Endodermal cell (in vitro differentiated cells): Measurements from ENCODE around the gene ZNF211. TPM values are rescaled to one million over a fixed set of nuclear protein-coding genes. Genes with fewer than 3 reads are reported as not detected.

ENCODE experiments used
- DNase-seq: peaks from one replicate; pipeline ENCODE4 v3.0.0-alpha.2; 2017
- H3K27ac ChIP-seq: 2 replicates; pipeline ENCODE4 v1.5.1; 2013; ENCODE audit warnings: mild to moderate bottlenecking, low read depth, low read length, moderate library complexity
- H3K27me3 ChIP-seq: 2 replicates; pipeline ENCODE4 v1.6.1; 2013; ENCODE audit warnings: mild to moderate bottlenecking, low read length, moderate library complexity; ENCODE audit not compliant: insufficient read depth, control insufficient read depth, poor library complexity, severe bottlenecking
- H3K36me3 ChIP-seq: 2 replicates; pipeline ENCODE4 v1.7.0; 2013; ENCODE audit warnings: mild to moderate bottlenecking, low read length, moderate library complexity; ENCODE audit not compliant: control insufficient read depth, insufficient read depth
- H3K4me1 ChIP-seq: one replicate; pipeline ENCODE4 v1.7.0; 2013; ENCODE audit warnings: low read length; ENCODE audit not compliant: control insufficient read depth, insufficient read depth
- H3K4me3 ChIP-seq: 2 replicates; pipeline ENCODE4 v1.5.1; 2013; ENCODE audit warnings: mild to moderate bottlenecking, low read length, moderate library complexity
- H3K9ac ChIP-seq: 2 replicates; pipeline ENCODE4 v1.6.1; 2013; ENCODE audit warnings: mild to moderate bottlenecking, low read length, moderate library complexity; ENCODE audit not compliant: poor library complexity, severe bottlenecking; ENCODE audit errors: extremely low read depth
- H3K9me3 ChIP-seq: 2 replicates; pipeline ENCODE4 v1.6.1; 2013; ENCODE audit warnings: mild to moderate bottlenecking, low read length, moderate library complexity; ENCODE audit not compliant: control insufficient read depth
- H3K27ac Mint-ChIP-seq: 2 replicates; pipeline ENCODE4 v1.8.0; 2020; ENCODE audit warnings: mixed read lengths
- H3K27me3 Mint-ChIP-seq: 2 replicates; pipeline ENCODE4 v1.8.0; 2021; ENCODE audit warnings: mild to moderate bottlenecking, mixed read lengths; ENCODE audit not compliant: insufficient read depth
- H3K36me3 Mint-ChIP-seq: 2 replicates; pipeline ENCODE4 v1.8.0; 2020; ENCODE audit warnings: low read depth, mixed read lengths
- H3K4me1 Mint-ChIP-seq: 2 replicates; pipeline ENCODE4 v1.8.0; 2020; ENCODE audit warnings: mixed read lengths
- H3K4me3 Mint-ChIP-seq: 2 replicates; pipeline ENCODE4 v1.8.0; 2020; ENCODE audit warnings: mild to moderate bottlenecking, moderate library complexity, mixed read lengths
- H3K9me3 Mint-ChIP-seq: 2 replicates; pipeline ENCODE4 v1.8.0; 2020; ENCODE audit warnings: mild to moderate bottlenecking, mixed read lengths
- WGBS, 2 experiments: methylation state at CpG; one replicate each; pipeline versions ENCODE4 v1.1.5 to v1.1.7; 2013; ENCODE audit warnings: missing lambda C conversion rate in 2 of 2, mixed read lengths in 1 of 2; ENCODE audit not compliant: insufficient coverage in 1 of 2, insufficient read length in 1 of 2; 5-methylcytosine and 5-hydroxymethylcytosine counted together
- total RNA-seq, 2 donors: library from RNA; stranded (reverse); fragmentation: NEBNext Ultra II Directional in 1 of 2; extraction: Animal tissue kit (Norgen Biotek cat#: 25700) in 1 of 2; gene quantifications; 2 replicates in 1 of 2; 3 replicates in 1 of 2; pipeline ENCODE4 v1.2.1, GENCODE V29; 2021
- TF ChIP-seq, protein P1 (sequence below): fragments of 200-600 bp; sonication (generic); conservative IDR thresholded peaks from 2 replicates; pipeline ENCODE4 v1.5.0; 2021; ENCODE audit warnings: antibody characterized with exemption, mild to moderate bottlenecking

ZNF211 gene
- total RNA-seq, 2 donors from 2014 or later = 17.4 to 20.7 TPM

- Mint-ChIP-seq H3K36me3 (peaks cover 95% of the 10 kb centered on the region), H3K9me3 (peaks cover 96% of the 10 kb centered on the region), H3K4me1 (peaks cover 8% of the 10 kb centered on the region), H3K27me3 (no peaks in the 10 kb centered on the region), H3K4me3 (no peak overlapping the region), H3K27ac (no peak overlapping the region)
- Histone ChIP-seq H3K4me3 (peak overlapping the region; percentile 65), H3K9me3 (peaks cover 80% of the 10 kb centered on the region), H3K27me3 (no peaks in the 10 kb centered on the region), H3K27ac (no peak overlapping the region), H3K36me3 (peaks cover 83% of the 10 kb centered on the region), H3K9ac (no peak overlapping the region), H3K4me1 (no peaks in the 10 kb centered on the region)
- 95 to 99% methylated on average over 3 of the region's 3 CpGs for WGBS, 2 experiments
- DNase-seq = no peak
- TF ChIP-seq, protein P1, sequence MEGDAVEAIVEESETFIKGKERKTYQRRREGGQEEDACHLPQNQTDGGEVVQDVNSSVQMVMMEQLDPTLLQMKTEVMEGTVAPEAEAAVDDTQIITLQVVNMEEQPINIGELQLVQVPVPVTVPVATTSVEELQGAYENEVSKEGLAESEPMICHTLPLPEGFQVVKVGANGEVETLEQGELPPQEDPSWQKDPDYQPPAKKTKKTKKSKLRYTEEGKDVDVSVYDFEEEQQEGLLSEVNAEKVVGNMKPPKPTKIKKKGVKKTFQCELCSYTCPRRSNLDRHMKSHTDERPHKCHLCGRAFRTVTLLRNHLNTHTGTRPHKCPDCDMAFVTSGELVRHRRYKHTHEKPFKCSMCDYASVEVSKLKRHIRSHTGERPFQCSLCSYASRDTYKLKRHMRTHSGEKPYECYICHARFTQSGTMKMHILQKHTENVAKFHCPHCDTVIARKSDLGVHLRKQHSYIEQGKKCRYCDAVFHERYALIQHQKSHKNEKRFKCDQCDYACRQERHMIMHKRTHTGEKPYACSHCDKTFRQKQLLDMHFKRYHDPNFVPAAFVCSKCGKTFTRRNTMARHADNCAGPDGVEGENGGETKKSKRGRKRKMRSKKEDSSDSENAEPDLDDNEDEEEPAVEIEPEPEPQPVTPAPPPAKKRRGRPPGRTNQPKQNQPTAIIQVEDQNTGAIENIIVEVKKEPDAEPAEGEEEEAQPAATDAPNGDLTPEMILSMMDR = no peak
These were observed 53.8 kb downstream of the ZNF211 start for GRCh38 chr19:57686727-57687126.

- H3K27ac Mint-ChIP-seq = no peak overlapping the region
- TF ChIP-seq, protein P1 = no peak
- H3K36me3 Mint-ChIP-seq = peaks cover 88% of the 10 kb centered on the region
- peaks cover 89% of the 10 kb centered on the region for H3K9me3 Mint-ChIP-seq
- H3K27me3 Mint-ChIP-seq = no peaks in the 10 kb centered on the region
- peaks cover 5% of the 10 kb centered on the region for H3K4me1 Mint-ChIP-seq
- H3K4me3 ChIP-seq = peak overlapping the region; percentile 65
- H3K27ac ChIP-seq = no peak overlapping the region
- peaks cover 80% of the 10 kb centered on the region for H3K9me3 ChIP-seq
- no peaks in the 10 kb centered on the region for H3K4me1 ChIP-seq
- no peak for DNase-seq
- H3K4me3 Mint-ChIP-seq = no peak overlapping the region
- WGBS, 2 experiments = 95 to 97% methylated on average over 10 to 12 of the region's 12 CpGs
- peaks cover 83% of the 10 kb centered on the region for H3K36me3 ChIP-seq
- no peaks in the 10 kb centered on the region for H3K27me3 ChIP-seq
- H3K9ac ChIP-seq = no peak overlapping the region
These were observed 54.5 kb downstream of the ZNF211 start for GRCh38 chr19:57687363-57688010.

GRCh38 chr19:57688011-57688763 is 55.2 kb downstream of the ZNF211 start:
- H3K9me3 Mint-ChIP-seq = peaks cover 84% of the 10 kb centered on the region
- Histone ChIP-seq H3K27me3 (no peaks in the 10 kb centered on the region), H3K9ac (no peak overlapping the region), H3K4me1 (no peaks in the 10 kb centered on the region), H3K9me3 (peaks cover 76% of the 10 kb centered on the region), H3K36me3 (peaks cover 79% of the 10 kb centered on the region), H3K4me3 (peak overlapping the region; percentile 65), H3K27ac (no peak overlapping the region)
- peaks cover 86% of the 10 kb centered on the region for H3K36me3 Mint-ChIP-seq
- H3K27me3 Mint-ChIP-seq = no peaks in the 10 kb centered on the region
- TF ChIP-seq, protein P1 = no peak
- no peak overlapping the region for H3K27ac Mint-ChIP-seq
- WGBS, 2 experiments = 98 to 100% methylated on average over 5 to 6 of the region's 6 CpGs
- no peak for DNase-seq
- H3K4me3 Mint-ChIP-seq = no peak overlapping the region
- no peaks in the 10 kb centered on the region for H3K4me1 Mint-ChIP-seq
